CD8-positive, alpha-beta memory T cell (primary cell): ENCODE results near the gene SRPK2. TPM values are rescaled to one million over a fixed set of nuclear protein-coding genes. Genes with fewer than 3 reads are reported as not detected.
"Not testable (repeated sequence)": the region's sequence is repeated elsewhere in the genome, so short reads cannot be mapped to it uniquely, and the experiment has no call there.

ENCODE experiments used
- CTCF ChIA-PET: fragments of 350-600 bp; sonication (Branson Sonifier 250); formaldehyde crosslinking; loops from one replicate; lab custom pipeline; 2021; ENCODE audit warnings: antibody characterized with exemption; lab: Charles Lee
- POLR2A ChIA-PET: fragments of 350-600 bp; sonication (Branson Sonifier 250); formaldehyde crosslinking; loops from one replicate; lab custom pipeline; 2021; ENCODE audit warnings: antibody characterized with exemption; lab: Charles Lee
- DNase-seq, 5 donors: peaks; one replicate each; pipeline versions ENCODE4 v3.0.0 to v3.0.0-alpha.2; 2020 to 2022; ENCODE audit warnings: mixed read lengths in 1 of 5
- H3K27ac ChIP-seq: one replicate; pipeline ENCODE4 v1.7.0; 2013; ENCODE audit warnings: low read depth, mild to moderate bottlenecking, low read length, moderate library complexity
- H3K27me3 ChIP-seq: 2 replicates; pipeline ENCODE4 v1.7.0; 2013; ENCODE audit warnings: low read length, mild to moderate bottlenecking; ENCODE audit not compliant: insufficient read depth, poor library complexity, severe bottlenecking
- H3K36me3 ChIP-seq: 2 replicates; pipeline ENCODE4 v1.7.0; 2013; ENCODE audit warnings: mild to moderate bottlenecking, low read length, moderate library complexity; ENCODE audit not compliant: insufficient read depth
- H3K4me1 ChIP-seq: 2 replicates; pipeline ENCODE4 v1.7.0; 2013; ENCODE audit warnings: mild to moderate bottlenecking, low read length, moderate library complexity; ENCODE audit not compliant: insufficient read depth
- H3K4me3 ChIP-seq: 2 replicates; pipeline ENCODE4 v1.7.0; 2013; ENCODE audit warnings: mild to moderate bottlenecking, low read length
- H3K9me3 ChIP-seq: 2 replicates; pipeline ENCODE4 v1.7.0; 2013; ENCODE audit warnings: mild to moderate bottlenecking, low read length
- H3K27ac Mint-ChIP-seq, 8 donors: one replicate each; pipeline ENCODE4 v1.8.0; 2020 to 2021; ENCODE audit warnings: mixed read lengths in 8 of 8, mild to moderate bottlenecking in 6 of 8, inconsistent platforms in 3 of 8, moderate library complexity in 3 of 8
- H3K27me3 Mint-ChIP-seq, 2 donors: one replicate each; pipeline ENCODE4 v1.8.0; 2020 to 2021; ENCODE audit warnings: mixed read lengths in 2 of 2, mild to moderate bottlenecking in 1 of 2, moderate library complexity in 1 of 2
- H3K36me3 Mint-ChIP-seq, 3 donors: one replicate each; pipeline ENCODE4 v1.8.0; 2020 to 2021; ENCODE audit warnings: mixed read lengths in 3 of 3, inconsistent platforms in 1 of 3, mild to moderate bottlenecking in 1 of 3
- H3K4me1 Mint-ChIP-seq, 3 donors: one replicate each; pipeline ENCODE4 v1.8.0; 2020 to 2021; ENCODE audit warnings: mixed read lengths in 3 of 3, inconsistent platforms in 1 of 3, mild to moderate bottlenecking in 1 of 3
- H3K4me3 Mint-ChIP-seq, 7 donors: one replicate each; pipeline ENCODE4 v1.8.0; 2020 to 2021; ENCODE audit warnings: mixed read lengths in 7 of 7, mild to moderate bottlenecking in 6 of 7, moderate library complexity in 4 of 7, inconsistent platforms in 2 of 7
- H3K9me3 Mint-ChIP-seq, 5 donors: one replicate each; pipeline ENCODE4 v1.8.0; 2020 to 2022; ENCODE audit warnings: mixed read lengths in 5 of 5, mild to moderate bottlenecking in 3 of 5, moderate library complexity in 2 of 5, inconsistent platforms in 1 of 5
- polyA plus RNA-seq: library from polyadenylated mRNA; unstranded; fragments of 300-500 nt; fragmentation: Illumina TruSeq; gene quantifications from one replicate; pipeline ENCODE4 v1.2.3, GENCODE V29; 2021
- total RNA-seq, 2 experiments: library from RNA; stranded (reverse); gene quantifications; one replicate each; pipeline ENCODE4 v1.2.3, GENCODE V29; 2021

Gene SRPK2
- total and polyA plus RNA-seq, 3 experiments from 2014 or later: 40.8 to 59.5 (median 41.3) TPM

DNA sequence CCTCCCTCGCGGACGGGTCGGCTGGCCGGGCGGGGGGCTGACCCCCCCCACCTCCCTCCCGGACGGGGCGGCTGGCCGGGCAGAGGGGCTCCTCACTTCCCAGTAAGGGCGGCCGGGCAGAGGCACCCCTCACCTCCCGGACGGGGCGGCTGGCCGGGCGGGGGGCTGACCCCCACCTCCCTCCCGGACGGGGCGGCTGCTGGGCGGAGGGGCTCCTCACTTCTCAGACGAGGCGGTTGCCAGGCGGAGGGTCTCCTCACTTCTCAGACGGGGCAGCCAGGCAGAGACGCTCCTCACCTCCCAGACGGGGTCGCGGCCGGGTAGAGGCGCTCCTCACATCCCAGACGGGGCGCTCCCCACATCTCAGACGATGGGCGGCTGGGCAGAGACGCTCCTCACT is 22.1 kb upstream of the SRPK2 start:
- H3K4me3 Mint-ChIP-seq: not testable (repeated sequence)

DNA sequence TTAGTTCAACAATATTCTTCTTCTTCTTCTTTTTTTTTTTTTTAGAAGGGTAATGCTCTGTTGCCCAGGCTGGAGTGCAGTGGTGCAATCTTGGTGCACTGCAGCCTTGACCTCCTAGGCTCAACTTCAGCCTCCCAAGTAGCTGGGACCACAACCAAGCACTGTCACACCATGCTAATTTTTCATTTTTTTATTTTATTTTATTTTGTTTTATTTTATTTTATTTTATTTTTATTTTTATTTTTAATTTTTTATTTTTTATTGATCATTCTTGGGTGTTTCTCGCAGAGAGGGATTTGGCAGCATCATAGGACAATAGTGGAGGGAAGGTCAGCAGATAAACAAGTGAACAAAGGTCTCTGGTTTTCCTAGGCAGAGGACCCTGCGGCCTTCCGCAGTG is 21.1 kb upstream of the SRPK2 start:
- H3K4me3 Mint-ChIP-seq, DNase-seq, H3K27me3 ChIP-seq, H3K9me3 Mint-ChIP-seq, H3K27ac ChIP-seq, POLR2A ChIA-PET, H3K9me3 ChIP-seq, H3K4me1 ChIP-seq, H3K27ac Mint-ChIP-seq, H3K4me3 ChIP-seq, H3K27me3 Mint-ChIP-seq, H3K36me3 ChIP-seq, H3K4me1 Mint-ChIP-seq, H3K36me3 Mint-ChIP-seq: not testable (repeated sequence)
- CTCF ChIA-PET: interaction anchor here (1.4 kb wide), 1 partner anchor 10 kb away, joined by 3 read pairs; no protein-coding TSS in a partner anchor

More for the DNA sequence above, 22.1 kb upstream of the SRPK2 start:
- H3K27ac Mint-ChIP-seq, H3K9me3 ChIP-seq, H3K4me3 ChIP-seq, H3K27me3 ChIP-seq, H3K27ac ChIP-seq, H3K9me3 Mint-ChIP-seq, H3K36me3 ChIP-seq, H3K36me3 Mint-ChIP-seq, DNase-seq, H3K4me1 ChIP-seq, H3K27me3 Mint-ChIP-seq, CTCF ChIA-PET, POLR2A ChIA-PET, H3K4me1 Mint-ChIP-seq: not testable (repeated sequence)

DNA sequence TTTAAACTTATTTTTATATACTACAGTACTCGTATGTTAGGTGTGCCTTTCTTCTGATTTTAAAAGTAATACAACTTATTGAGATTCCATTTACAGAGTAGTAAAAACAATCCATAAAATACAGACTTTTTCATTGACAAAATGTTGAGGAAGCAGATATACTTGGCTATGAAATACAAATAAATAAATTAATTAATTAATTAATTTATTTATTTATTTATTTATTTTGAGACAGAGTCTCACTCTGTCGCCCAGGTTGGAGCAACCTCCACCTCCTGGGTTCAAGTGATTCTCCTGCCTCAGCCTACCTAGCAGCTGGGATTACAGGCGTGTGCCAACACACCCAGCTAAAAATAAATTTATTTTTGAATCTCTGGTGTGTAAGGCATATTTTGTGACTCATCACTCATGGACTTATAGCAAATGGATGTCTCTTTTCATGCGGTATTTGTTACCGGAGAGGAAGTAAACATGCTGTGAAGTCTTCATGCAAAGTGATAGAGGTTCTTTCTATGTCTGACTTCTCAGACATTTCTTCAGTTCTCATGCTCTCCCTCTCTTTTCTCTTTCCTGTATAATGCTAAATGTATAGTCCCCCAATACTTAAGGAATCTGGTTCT is 20.2 kb upstream of the SRPK2 start:
- peaks cover 0 to 3% (median 0%) of the 10 kb centered on the region in 3 donors for H3K36me3 Mint-ChIP-seq
- H3K27me3 Mint-ChIP-seq: no peaks in the 10 kb centered on the region
- DNase-seq: no peak
- no peaks in the 10 kb centered on the region for H3K4me1 Mint-ChIP-seq
- no peak overlapping the region for H3K27ac ChIP-seq
- no peak overlapping the region for H3K4me3 Mint-ChIP-seq
- H3K36me3 ChIP-seq: no peaks in the 10 kb centered on the region
- H3K27me3 ChIP-seq: no peaks in the 10 kb centered on the region
- H3K4me1 ChIP-seq: no peaks in the 10 kb centered on the region
- H3K9me3 ChIP-seq: no peaks in the 10 kb centered on the region
- H3K27ac Mint-ChIP-seq: no peak overlapping the region
- H3K4me3 ChIP-seq: no peak overlapping the region
- POLR2A ChIA-PET: no interaction called here
- CTCF ChIA-PET: interaction anchor here (1.0 to 1.4 kb wide), 2 partner anchors 10 to 425 kb away, joined by 3 read pairs; no protein-coding TSS in a partner anchor
- H3K9me3 Mint-ChIP-seq: no peaks in the 10 kb centered on the region

DNA sequence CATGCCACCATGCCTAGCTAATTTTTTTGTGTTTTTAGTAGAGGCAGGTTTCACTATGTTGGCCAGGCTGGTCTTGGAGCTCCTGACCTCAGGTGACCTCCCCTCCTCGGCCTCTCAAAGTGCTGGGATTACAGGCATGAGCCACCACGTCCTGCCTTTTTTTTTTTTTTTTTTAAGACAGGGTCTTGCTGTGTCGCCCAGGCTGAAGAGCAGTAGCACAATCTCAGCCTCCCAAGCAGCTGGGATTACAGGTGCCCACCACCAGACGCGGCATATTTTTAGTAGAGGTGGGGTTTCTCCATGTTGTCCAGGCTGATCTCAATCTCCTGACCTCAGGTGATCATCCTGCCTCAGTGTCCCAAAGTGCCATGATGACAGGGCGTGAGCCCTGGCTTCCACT is 14.4 kb upstream of the SRPK2 start:
- H3K27me3 ChIP-seq: no peaks in the 10 kb centered on the region
- no peak for DNase-seq
- no peaks in the 10 kb centered on the region for H3K9me3 ChIP-seq
- H3K4me1 ChIP-seq: no peaks in the 10 kb centered on the region
- ChIA-PET POLR2A (no interaction called here), CTCF (interaction anchor here (1.1 kb wide), 1 partner anchor 27 kb away, joined by 3 read pairs; no protein-coding TSS in a partner anchor)
- no peaks in the 10 kb centered on the region for H3K4me1 Mint-ChIP-seq
- no peak overlapping the region for H3K27ac Mint-ChIP-seq
- no peak overlapping the region for H3K27ac ChIP-seq
- peaks cover 0 to 3% (median 0%) of the 10 kb centered on the region in 3 donors for H3K36me3 Mint-ChIP-seq
- no peaks in the 10 kb centered on the region for H3K27me3 Mint-ChIP-seq
- no peak overlapping the region for H3K4me3 Mint-ChIP-seq
- no peaks in the 10 kb centered on the region for H3K36me3 ChIP-seq
- H3K9me3 Mint-ChIP-seq: no peaks in the 10 kb centered on the region
- H3K4me3 ChIP-seq: no peak overlapping the region

DNA sequence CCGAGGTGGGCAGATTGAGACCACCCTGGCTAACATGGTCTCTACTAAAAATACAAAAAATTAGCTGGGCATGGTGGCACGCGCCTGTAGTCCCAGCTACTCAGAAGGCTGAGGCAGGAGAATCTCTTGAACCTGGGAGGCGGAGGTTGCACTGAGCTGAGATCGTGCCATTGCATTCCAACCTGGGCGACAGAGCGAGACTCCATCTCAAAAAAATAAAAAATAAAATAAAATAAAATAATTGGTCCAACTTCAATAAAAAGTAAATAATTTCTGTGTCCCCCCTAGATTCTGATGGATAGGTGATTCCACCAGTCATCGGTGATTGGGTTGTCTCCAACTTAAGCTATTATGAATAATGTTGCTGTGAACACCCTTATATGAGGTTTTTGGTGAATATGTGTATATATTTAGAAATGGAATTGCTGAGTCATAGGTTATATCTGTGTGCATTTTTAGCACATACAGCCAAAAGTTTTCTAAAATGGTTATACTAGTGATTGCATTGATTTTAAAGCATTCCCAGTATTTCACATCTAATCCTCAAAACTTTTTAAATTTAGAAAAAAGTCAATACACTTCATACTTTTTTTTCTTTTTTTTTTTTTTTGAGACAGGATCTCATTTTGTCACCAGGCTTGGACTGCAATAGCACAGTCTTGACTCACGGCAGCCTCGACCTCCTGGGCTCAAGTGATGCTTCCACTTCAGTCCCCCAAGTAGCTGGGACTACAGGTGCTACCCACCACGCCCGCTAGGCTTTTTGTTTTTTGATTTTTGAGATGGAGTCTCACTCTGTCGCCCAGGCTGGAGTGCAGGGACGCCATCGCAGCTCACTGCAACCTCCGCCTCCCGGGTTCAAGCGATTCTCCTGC is 13.7 kb upstream of the SRPK2 start:
- ChIA-PET POLR2A (interaction anchor here (0.5 kb wide), 1 partner anchor 332 kb away, joined by 4 read pairs; no protein-coding TSS in a partner anchor), CTCF (interaction anchor here (1.1 kb wide), 1 partner anchor 28 kb away, joined by 3 read pairs; no protein-coding TSS in a partner anchor)
- H3K36me3 ChIP-seq: no peaks in the 10 kb centered on the region

DNA sequence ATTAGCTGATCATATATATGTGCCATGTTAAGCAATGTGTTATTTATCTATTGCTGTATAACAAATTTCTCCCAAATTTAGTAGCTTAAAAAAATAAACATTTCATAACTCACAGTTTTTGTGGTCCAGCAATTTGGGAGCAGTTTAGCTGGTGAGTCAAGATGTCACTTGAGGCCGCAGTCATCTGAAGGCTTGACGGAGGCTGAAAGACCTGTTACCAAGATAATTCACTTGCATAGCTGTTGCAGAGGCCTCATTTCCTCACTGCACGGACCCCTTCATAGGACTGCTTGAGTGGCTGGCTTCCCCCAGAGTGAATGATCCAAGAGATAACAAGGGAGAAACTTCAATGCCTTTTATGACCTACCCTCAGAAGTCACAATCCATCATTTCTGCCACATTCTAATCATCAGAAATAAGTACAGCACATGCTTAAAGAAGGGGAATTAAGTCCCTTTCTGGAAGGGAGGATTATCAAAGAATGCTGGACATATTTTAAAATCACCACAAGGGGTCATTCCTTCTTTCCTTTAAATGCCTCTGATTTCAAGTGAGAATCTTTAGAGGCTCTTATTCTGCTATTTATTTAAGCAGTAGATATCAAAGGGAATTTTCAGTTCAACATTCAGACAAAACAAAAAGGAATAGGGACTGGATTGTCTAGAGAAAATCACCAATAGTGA is 10.5 kb upstream of the SRPK2 start:
- H3K27ac ChIP-seq: no peak overlapping the region
- H3K4me3 Mint-ChIP-seq: no peak overlapping the region
- peaks cover 0 to 1% (median 0%) of the 10 kb centered on the region in 3 donors for H3K4me1 Mint-ChIP-seq
- no peak for DNase-seq
- no peaks in the 10 kb centered on the region for H3K36me3 Mint-ChIP-seq
- no peaks in the 10 kb centered on the region for H3K36me3 ChIP-seq
- H3K4me1 ChIP-seq: no peaks in the 10 kb centered on the region
- CTCF ChIA-PET: interaction anchor here (1.1 to 1.5 kb wide), 3 partner anchors 10 to 29 kb away, joined by 3 read pairs; no protein-coding TSS in a partner anchor
- no peaks in the 10 kb centered on the region for H3K9me3 ChIP-seq
- POLR2A ChIA-PET: no interaction called here
- no peaks in the 10 kb centered on the region for H3K9me3 Mint-ChIP-seq
- H3K27me3 ChIP-seq: no peaks in the 10 kb centered on the region
- H3K27me3 Mint-ChIP-seq: no peaks in the 10 kb centered on the region
- H3K27ac Mint-ChIP-seq: no peak overlapping the region
- H3K4me3 ChIP-seq: no peak overlapping the region

More for the DNA sequence above, 13.7 kb upstream of the SRPK2 start:
- no peak overlapping the region for H3K4me3 Mint-ChIP-seq
- no peaks in the 10 kb centered on the region for H3K4me1 ChIP-seq
- no peaks in the 10 kb centered on the region for H3K9me3 ChIP-seq
- H3K9me3 Mint-ChIP-seq: no peaks in the 10 kb centered on the region
- H3K27me3 Mint-ChIP-seq: no peaks in the 10 kb centered on the region
- no peak for DNase-seq
- H3K4me1 Mint-ChIP-seq: no peaks in the 10 kb centered on the region
- H3K27ac Mint-ChIP-seq: no peak overlapping the region
- H3K27ac ChIP-seq: no peak overlapping the region
- peaks cover 0 to 3% (median 0%) of the 10 kb centered on the region in 3 donors for H3K36me3 Mint-ChIP-seq
- no peak overlapping the region for H3K4me3 ChIP-seq
- H3K27me3 ChIP-seq: no peaks in the 10 kb centered on the region

DNA sequence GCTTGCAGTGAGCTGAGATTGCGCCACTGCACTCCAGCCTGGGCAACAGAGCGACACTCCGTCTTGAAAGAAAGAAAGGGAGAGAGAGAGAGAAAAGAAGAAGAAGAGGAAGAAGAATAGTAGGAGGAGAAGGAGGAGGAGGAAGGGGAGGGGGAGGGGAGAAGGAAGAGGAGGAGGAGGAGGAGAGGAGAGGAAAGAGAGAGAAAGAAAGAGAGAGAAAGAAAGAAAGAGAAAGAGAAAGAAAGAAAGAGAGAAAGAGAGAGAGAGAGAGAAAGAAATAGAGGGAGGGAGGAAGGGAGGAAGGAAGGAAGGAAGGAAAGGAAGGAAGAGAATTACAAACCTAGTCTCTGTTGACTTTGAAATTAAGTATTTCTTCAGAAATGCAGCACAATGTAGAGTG is 7.8 kb upstream of the SRPK2 start:
- Mint-ChIP-seq H3K9me3 (no peaks in the 10 kb centered on the region), H3K4me1 (peaks cover 5 to 9% (median 8%) of the 10 kb centered on the region in 3 donors)

More for the DNA sequence above, 7.8 kb upstream of the SRPK2 start:
- H3K4me1 ChIP-seq: no peaks in the 10 kb centered on the region
- ChIA-PET POLR2A (no interaction called here), CTCF (no interaction called here)
- Mint-ChIP-seq H3K27me3 (peaks cover 0 to 2% of the 10 kb centered on the region in 2 donors), H3K27ac (peak overlapping the region in 1 of 8 donors; percentile 87), H3K4me3 (no peak overlapping the region), H3K36me3 (no peaks in the 10 kb centered on the region)
- H3K9me3 ChIP-seq: no peaks in the 10 kb centered on the region
- H3K4me3 ChIP-seq: no peak overlapping the region
- H3K27ac ChIP-seq: no peak overlapping the region
- no peaks in the 10 kb centered on the region for H3K36me3 ChIP-seq
- no peak for DNase-seq
- no peaks in the 10 kb centered on the region for H3K27me3 ChIP-seq
